Kidney epithelial cell (primary cell): ENCODE measurements around the gene SLC16A2. TPM values are rescaled to one million over a fixed set of nuclear protein-coding genes. Genes with fewer than 3 reads are reported as not detected.

Experiments
- DNase-seq: peaks from one replicate; pipeline ENCODE4 v3.0.0-alpha.2; 2010; ENCODE audit warnings: low read depth
- H3K27me3 ChIP-seq: 2 replicates; pipeline ENCODE4 v1.6.0; 2011; ENCODE audit warnings: low read length; ENCODE audit not compliant: control insufficient read depth, insufficient read depth
- H3K36me3 ChIP-seq: 2 replicates; pipeline ENCODE4 v1.5.1; 2011; ENCODE audit warnings: low read length; ENCODE audit not compliant: control insufficient read depth, insufficient read depth
- H3K4me3 ChIP-seq: 2 replicates; pipeline ENCODE4 v1.5.1; 2011; ENCODE audit warnings: low read depth, mild to moderate bottlenecking, control low read depth, low read length
- CTCF ChIP-seq: IDR thresholded peaks from 2 replicates; pipeline ENCODE4 v1.5.1; 2011; ENCODE audit warnings: mild to moderate bottlenecking, moderate library complexity, low read length, control low read depth, inconsistent platforms; ENCODE audit not compliant: insufficient read depth, poor library complexity, severe bottlenecking
- total RNA-seq: library from RNA; depleted of rRNA; stranded (reverse); fragments of >200 nt; gene quantifications from 2 replicates; pipeline ENCODE4 v1.2.3, GENCODE V29; 2015

SLC16A2 gene
- total RNA-seq, 1 donor from 2014 or later: 5.0 TPM

- H3K36me3 ChIP-seq: no peaks in the 10 kb centered on the region
- DNase-seq: no peak
- no peak for TF ChIP-seq CTCF
- H3K27me3 ChIP-seq: no peaks in the 10 kb centered on the region
- no peak overlapping the region for H3K4me3 ChIP-seq
Observed at GRCh38 chrX:74431797-74432196, 10.5 kb downstream of the SLC16A2 start.

GRCh38 chrX:74434336-74434735, 13.0 kb downstream of the SLC16A2 start:
- Histone ChIP-seq H3K36me3 (no peaks in the 10 kb centered on the region), H3K27me3 (no peaks in the 10 kb centered on the region), H3K4me3 (no peak overlapping the region)
- no peak for TF ChIP-seq CTCF
- no peak for DNase-seq

- no peaks in the 10 kb centered on the region for H3K27me3 ChIP-seq
- H3K4me3 ChIP-seq: no peak overlapping the region
- DNase-seq: no peak
- no peak for TF ChIP-seq CTCF
- H3K36me3 ChIP-seq: no peaks in the 10 kb centered on the region
Observed at GRCh38 chrX:74437530-74437929, 16.2 kb downstream of the SLC16A2 start.

GRCh38 chrX:74438764-74439163, 17.5 kb downstream of the SLC16A2 start:
- Histone ChIP-seq H3K27me3 (no peaks in the 10 kb centered on the region), H3K36me3 (no peaks in the 10 kb centered on the region), H3K4me3 (no peak overlapping the region)
- TF ChIP-seq CTCF: no peak
- no peak for DNase-seq

- Histone ChIP-seq H3K27me3 (no peaks in the 10 kb centered on the region), H3K36me3 (no peaks in the 10 kb centered on the region), H3K4me3 (no peak overlapping the region)
- no peak for DNase-seq
- no peak for TF ChIP-seq CTCF
Observed at GRCh38 chrX:74445099-74445498, 23.8 kb downstream of the SLC16A2 start.

- H3K36me3 ChIP-seq: no peaks in the 10 kb centered on the region
- no peak for DNase-seq
Observed at GRCh38 chrX:74446876-74447275, 25.6 kb downstream of the SLC16A2 start.

More at GRCh38 chrX:74446876-74447275, 25.6 kb downstream of the SLC16A2 start:
- no peak for TF ChIP-seq CTCF
- Histone ChIP-seq H3K4me3 (no peak overlapping the region), H3K27me3 (no peaks in the 10 kb centered on the region)
